ENCODE measurements around the gene PRRG4. TPM values are rescaled to one million over a fixed set of nuclear protein-coding genes. Genes with fewer than 3 reads are reported as not detected.
"Not testable (repeated sequence)": the region's sequence is repeated elsewhere in the genome, so short reads cannot be mapped to it uniquely, and the experiment has no call there.

PRRG4 gene
- 1.9 and 2.2 TPM in 2 replicates for total RNA-seq (2014; rRNA removed; shearing (Covaris generic))
- 1.4 and 1.6 TPM in 2 replicates for polyA plus RNA-seq (2016; fragmentation: Nextera tagmentation; extraction: Ambion mirVana)
- long read RNA-seq, full-length matches to known transcripts = 1 of 2 reads
- long read RNA-seq, partial matches to known transcripts = 0 of 2 reads
- long read RNA-seq, other reads (novel, unspliced or antisense) = 1 of 2 reads

DNA sequence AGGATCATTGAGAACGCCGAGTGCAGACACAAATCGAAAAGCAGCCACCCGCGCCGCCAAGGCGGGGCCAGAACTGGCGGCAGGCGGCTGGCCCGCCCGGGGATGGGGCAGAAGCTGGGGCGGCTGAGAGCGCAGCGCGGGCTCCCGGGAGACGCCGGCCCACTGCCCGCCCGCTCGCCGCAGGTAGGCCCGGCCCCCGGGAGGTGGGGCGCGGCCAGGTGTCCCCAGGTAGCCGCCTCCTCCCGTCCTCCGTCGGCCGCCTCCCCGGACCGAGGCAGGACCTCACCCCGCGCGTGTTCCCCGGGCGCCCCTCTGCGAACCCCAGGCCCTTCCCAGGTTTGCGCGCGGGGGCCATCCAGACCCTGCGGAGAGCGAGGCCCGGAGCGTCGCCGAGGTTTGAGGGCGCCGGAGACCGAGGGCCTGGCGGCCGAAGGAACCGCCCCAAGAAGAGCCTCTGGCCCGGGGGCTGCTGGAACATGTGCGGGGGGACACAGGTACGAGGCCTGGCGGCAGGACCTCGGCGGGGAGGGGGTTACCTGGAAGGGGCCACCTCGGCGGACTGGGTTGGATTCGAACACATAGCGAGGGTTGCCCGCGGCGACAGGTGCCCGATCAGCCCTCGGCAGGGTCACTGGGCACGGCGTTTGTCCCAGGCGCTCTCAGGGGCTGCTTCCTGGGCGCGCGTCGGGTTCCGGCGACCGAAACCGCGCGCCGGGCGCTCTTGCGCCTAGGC, at the start of gene PRRG4:
PRRG4 (plus strand) TSS at position 248 of the 733 bp plus-strand sequence. CDS start 603 bp downstream, outside the sequence.
- H3K27me3 Mint-ChIP-seq (ENCODE audit: insufficient read depth, low read depth, poor library complexity) = peaks cover 19% of the 10 kb centered on the region
- Histone ChIP-seq H3K27ac (ENCODE audit: low read depth) (no peak within 1 kb of the TSS), H2AFZ (peak within 1 kb of the TSS; percentile 98), H3K79me2 (replicated peaks; ENCODE audit: insufficient read depth) (no peaks in the 10 kb centered on the region), H3K27me3 (ENCODE audit: insufficient read depth) (peaks cover 26% of the 10 kb centered on the region), H3K4me2 (peak within 1 kb of the TSS; percentile 91), H3K9me2 (ENCODE audit: insufficient read depth) (no peaks in the 10 kb centered on the region), H4K20me1 (replicated peaks; ENCODE audit: insufficient read depth) (no peaks in the 10 kb centered on the region), H3K4me3 (peak within 1 kb of the TSS; percentile 68), H3F3A (replicated peaks; ENCODE audit: low read depth) (peaks cover 11% of the 10 kb centered on the region), H3K4me1 (ENCODE audit: insufficient read depth) (peaks cover 9% of the 10 kb centered on the region), H3K36me3 (ENCODE audit: insufficient read depth) (no peaks in the 10 kb centered on the region)
- no peaks in the 10 kb centered on the region for H3K36me3 Mint-ChIP-seq (ENCODE audit: low read depth)
- TF ChIP-seq ZNF331 (CRISPR knock-in tag; IDR thresholded peaks at IDR 0.05; ENCODE audit: low read depth) (no peak), POLR2AphosphoS5 (IDR thresholded peaks at IDR 0.05; ENCODE audit: low read depth) (peak; percentile 62)
- peak; percentile 83 for DNase-seq (ENCODE audit: low spot score)
- peak within 1 kb of the TSS; percentile 89 for H3K4me3 Mint-ChIP-seq
- no peaks in the 10 kb centered on the region for H3K9me3 Mint-ChIP-seq
- peaks cover 13% of the 10 kb centered on the region; the same call in 2 of the 3 replicates for H3K4me1 Mint-ChIP-seq
- no peak within 1 kb of the TSS for H3K27ac Mint-ChIP-seq
- ATAC-seq = peak; percentile 95

DNA sequence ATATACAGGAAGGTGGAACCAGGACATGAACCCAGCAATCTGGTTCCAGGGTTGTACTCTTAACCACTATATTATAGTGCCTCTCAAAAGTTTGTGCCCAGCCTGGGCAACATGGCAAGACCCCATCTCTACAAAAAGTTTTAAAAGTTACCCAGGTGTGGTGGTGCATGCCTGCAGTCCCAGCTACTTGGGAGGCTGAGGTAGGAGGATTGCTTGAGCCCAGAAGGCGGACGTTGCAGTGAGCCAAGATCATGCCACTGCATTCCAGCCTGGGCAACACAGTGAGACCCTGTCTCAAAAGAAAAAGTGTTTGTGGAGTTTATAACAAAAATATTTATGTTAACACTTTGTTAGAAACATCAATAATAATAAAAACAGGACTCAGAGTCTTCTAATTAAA, 48.9 kb upstream of the PRRG4 start:
- not testable (repeated sequence) for H4K20me1 ChIP-seq (replicated peaks; ENCODE audit: insufficient read depth); H3K4me3 Mint-ChIP-seq; H3K27me3 Mint-ChIP-seq (ENCODE audit: insufficient read depth, low read depth, poor library complexity); ATAC-seq; H3K27ac Mint-ChIP-seq; H3K4me1 Mint-ChIP-seq; H3K36me3 ChIP-seq (ENCODE audit: insufficient read depth); H3K36me3 Mint-ChIP-seq (ENCODE audit: low read depth); H3K27ac ChIP-seq (ENCODE audit: low read depth); H3K79me2 ChIP-seq (replicated peaks; ENCODE audit: insufficient read depth); H3K4me2 ChIP-seq; H3K4me1 ChIP-seq (ENCODE audit: insufficient read depth); H3K9me2 ChIP-seq (ENCODE audit: insufficient read depth); H3K9me3 Mint-ChIP-seq; H3K27me3 ChIP-seq (ENCODE audit: insufficient read depth); H2AFZ ChIP-seq; H3K4me3 ChIP-seq; H3F3A ChIP-seq (replicated peaks; ENCODE audit: low read depth); DNase-seq (ENCODE audit: low spot score)

GRCh38 chr11:32781721-32782120, 48.0 kb upstream of the PRRG4 start:
- no peaks in the 10 kb centered on the region for H3K36me3 ChIP-seq (ENCODE audit: insufficient read depth)
- Mint-ChIP-seq H3K4me1 (no peaks in the 10 kb centered on the region), H3K4me3 (no peak overlapping the region), H3K27me3 (ENCODE audit: insufficient read depth, low read depth, poor library complexity) (no peaks in the 10 kb centered on the region), H3K9me3 (no peaks in the 10 kb centered on the region), H3K27ac (no peak overlapping the region), H3K36me3 (ENCODE audit: low read depth) (no peaks in the 10 kb centered on the region)
- H3K27me3 ChIP-seq (ENCODE audit: insufficient read depth) = no peaks in the 10 kb centered on the region
- H3K4me1 ChIP-seq (ENCODE audit: insufficient read depth) = no peaks in the 10 kb centered on the region
- H3K27ac ChIP-seq (ENCODE audit: low read depth) = no peak overlapping the region
- TF ChIP-seq ZNF114 (CRISPR knock-in tag; IDR thresholded peaks at IDR 0.05) = no peak
- TF ChIP-seq ETS1 (IDR thresholded peaks at IDR 0.05) = no peak
- TF ChIP-seq STAT1 (IDR thresholded peaks at IDR 0.05; ENCODE audit: unreplicated experiment) = no peak
- TF ChIP-seq, protein P1, sequence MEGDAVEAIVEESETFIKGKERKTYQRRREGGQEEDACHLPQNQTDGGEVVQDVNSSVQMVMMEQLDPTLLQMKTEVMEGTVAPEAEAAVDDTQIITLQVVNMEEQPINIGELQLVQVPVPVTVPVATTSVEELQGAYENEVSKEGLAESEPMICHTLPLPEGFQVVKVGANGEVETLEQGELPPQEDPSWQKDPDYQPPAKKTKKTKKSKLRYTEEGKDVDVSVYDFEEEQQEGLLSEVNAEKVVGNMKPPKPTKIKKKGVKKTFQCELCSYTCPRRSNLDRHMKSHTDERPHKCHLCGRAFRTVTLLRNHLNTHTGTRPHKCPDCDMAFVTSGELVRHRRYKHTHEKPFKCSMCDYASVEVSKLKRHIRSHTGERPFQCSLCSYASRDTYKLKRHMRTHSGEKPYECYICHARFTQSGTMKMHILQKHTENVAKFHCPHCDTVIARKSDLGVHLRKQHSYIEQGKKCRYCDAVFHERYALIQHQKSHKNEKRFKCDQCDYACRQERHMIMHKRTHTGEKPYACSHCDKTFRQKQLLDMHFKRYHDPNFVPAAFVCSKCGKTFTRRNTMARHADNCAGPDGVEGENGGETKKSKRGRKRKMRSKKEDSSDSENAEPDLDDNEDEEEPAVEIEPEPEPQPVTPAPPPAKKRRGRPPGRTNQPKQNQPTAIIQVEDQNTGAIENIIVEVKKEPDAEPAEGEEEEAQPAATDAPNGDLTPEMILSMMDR (conservative IDR thresholded peaks at IDR 0.05; ENCODE audit: low read depth in 2 of 2) = no peak
- no peak for TF ChIP-seq REST (IDR thresholded peaks at IDR 0.05; ENCODE audit: unreplicated experiment)
- no peak for TF ChIP-seq EZH2 (IDR thresholded peaks at IDR 0.05; ENCODE audit: low read depth, unreplicated experiment)
- no peak for TF ChIP-seq POLR2AphosphoS5 (IDR thresholded peaks at IDR 0.05; ENCODE audit: low read depth)
- no peak for TF ChIP-seq EZH2phosphoT487 (IDR thresholded peaks at IDR 0.05; ENCODE audit: unreplicated experiment)
- no peak for TF ChIP-seq JUNB (IDR thresholded peaks at IDR 0.05; ENCODE audit: unreplicated experiment)
- no peak for TF ChIP-seq CREB1 (CRISPR knock-in tag; IDR thresholded peaks at IDR 0.05; ENCODE audit: low read depth)
- TF ChIP-seq NANOG (IDR thresholded peaks at IDR 0.05; ENCODE audit: borderline replicate concordance) = no peak
- H4K20me1 ChIP-seq (replicated peaks; ENCODE audit: insufficient read depth) = no peaks in the 10 kb centered on the region
- no peaks in the 10 kb centered on the region for H3K9me2 ChIP-seq (ENCODE audit: insufficient read depth)
- no peak overlapping the region for H3K4me2 ChIP-seq
- H2AFZ ChIP-seq = no peak overlapping the region
- DNase-seq (ENCODE audit: low spot score) (no peak), ATAC-seq (no peak)
- no peaks in the 10 kb centered on the region for H3K79me2 ChIP-seq (replicated peaks; ENCODE audit: insufficient read depth)
- H3F3A ChIP-seq (replicated peaks; ENCODE audit: low read depth) = no peaks in the 10 kb centered on the region
- no peak overlapping the region for H3K4me3 ChIP-seq
